Caco-2 (cell line): ENCODE data around the gene ZNF330. TPM values are rescaled to one million over a fixed set of nuclear protein-coding genes. Genes with fewer than 3 reads are reported as not detected.
A peak's percentile ranks its signal among the peaks of the same experiment; 100 is the strongest.

Source experiments
- Bru-seq: library from RNA; stranded (reverse); fragments of 400-500 nt; gene quantifications from one replicate; lab custom pipeline; 2021; lab: Mats Ljungman, UMichigan
- BruChase-seq, 2 experiments: library from RNA; stranded (reverse); fragments of 400-500 nt; gene quantifications; one replicate each; lab custom pipeline; 2021; lab: Mats Ljungman, UMichigan
- BruUV-seq: library from RNA; stranded (reverse); fragments of 400-500 nt; replicated peaks from 2 replicates; lab custom pipeline; 2021; lab: Mats Ljungman, UMichigan
- CTCF ChIA-PET: fragments of 300-600 bp; sonication (Branson Sonifier 250); formaldehyde crosslinking; loops from one replicate; lab custom pipeline; 2022; ENCODE audit warnings: antibody characterized with exemption; lab: Charles Lee
- POLR2A ChIA-PET: fragments of 300-600 bp; sonication (Branson Sonifier 250); formaldehyde crosslinking; loops from one replicate; lab custom pipeline; 2022; ENCODE audit warnings: antibody characterized with exemption; lab: Charles Lee
- DNase-seq, 2 experiments: peaks; one replicate each; pipeline versions ENCODE4 v3.0.0 to v3.0.0-alpha.2; 2020 to 2022
- H3K27me3 ChIP-seq: replicated peaks from 2 replicates; pipeline ENCODE4 v1.6.0; 2011; ENCODE audit warnings: low read length; ENCODE audit not compliant: control insufficient read depth, insufficient read depth
- H3K36me3 ChIP-seq: 2 replicates; pipeline ENCODE4 v1.5.1; 2011; ENCODE audit warnings: low read length; ENCODE audit not compliant: control insufficient read depth, insufficient read depth
- H3K4me1 ChIP-seq: fragments of 250-450 bp; sonication (Bioruptor Pico); 2 replicates; pipeline ENCODE4 v1.5.1; 2020; ENCODE audit warnings: mild to moderate bottlenecking
- H3K4me3 ChIP-seq: 2 replicates; pipeline ENCODE4 v1.5.1; 2011; ENCODE audit warnings: low read depth, mild to moderate bottlenecking, control low read depth, low read length
- H3K9me3 ChIP-seq: fragments of 250-450 bp; sonication (Bioruptor Pico); 2 replicates; pipeline ENCODE4 v1.5.1; 2020; ENCODE audit warnings: mild to moderate bottlenecking, moderate library complexity
- H3K27ac Mint-ChIP-seq: one replicate; pipeline ENCODE4 v1.8.0; 2022; ENCODE audit warnings: mixed read lengths; ENCODE audit not compliant: unreplicated experiment
- H3K27me3 Mint-ChIP-seq: one replicate; pipeline ENCODE4 v1.8.0; 2022; ENCODE audit warnings: mixed read lengths; ENCODE audit not compliant: insufficient read depth, unreplicated experiment
- H3K36me3 Mint-ChIP-seq: one replicate; pipeline ENCODE4 v1.8.0; 2022; ENCODE audit warnings: mild to moderate bottlenecking, mixed read lengths; ENCODE audit not compliant: insufficient read depth, unreplicated experiment
- H3K4me1 Mint-ChIP-seq: one replicate; pipeline ENCODE4 v1.8.0; 2022; ENCODE audit warnings: low read depth, mixed read lengths; ENCODE audit not compliant: unreplicated experiment
- H3K4me3 Mint-ChIP-seq: one replicate; pipeline ENCODE4 v1.8.0; 2022; ENCODE audit warnings: mild to moderate bottlenecking, moderate library complexity, mixed read lengths; ENCODE audit not compliant: unreplicated experiment
- H3K9me3 Mint-ChIP-seq: one replicate; pipeline ENCODE4 v1.8.0; 2022; ENCODE audit warnings: mixed read lengths; ENCODE audit not compliant: unreplicated experiment
- intact Hi-C: fragments of 100-400 bp; cut with micrococcal nuclease; formaldehyde crosslinking; loops from one replicate; pipeline ENCODE4 v1.10.0; 2022; ENCODE audit not compliant: unreplicated experiment
- long read RNA-seq: library from polyadenylated mRNA; stranded (forward); transcript quantifications from one replicate; pipeline ENCODE4 v2.0.0, GENCODE V29; 2022
- total RNA-seq: library from RNA; stranded (reverse); gene quantifications from 2 replicates; pipeline ENCODE4 v1.2.3, GENCODE V29; 2022
- TF ChIP-seq, protein P1 (sequence below), 2 experiments: fragments of 200-600 bp in 1 of 2; IDR thresholded peaks; 1 replicate in 1 of 2; 2 replicates in 1 of 2; pipeline versions ENCODE4 v1.5.1 to v1.8.0; 2011 to 2022; ENCODE audit warnings: antibody characterized with exemption in 1 of 2, control low read depth in 1 of 2, inconsistent platforms in 1 of 2, low read depth in 1 of 2, low read length in 1 of 2, mild to moderate bottlenecking in 1 of 2, moderate library complexity in 1 of 2; ENCODE audit not compliant: insufficient read depth in 1 of 2, severe bottlenecking in 1 of 2, unreplicated experiment in 1 of 2

Gene ZNF330
- 31.4 and 34.9 TPM in 2 replicates for total RNA-seq
- Bru-seq, nascent RNA, result percentile 88 among the genes with signal in this experiment
- BruChase-seq, experiment 1, labeled RNA remaining after a 2-hour chase, result percentile 90 among the genes with signal in this experiment
- BruChase-seq, experiment 2, labeled RNA remaining after a 6-hour chase, result percentile 79 among the genes with signal in this experiment
- long read RNA-seq, partial matches to known transcripts, result 4 of 8 reads
- long read RNA-seq, other reads (novel, unspliced or antisense), result 2 of 8 reads

DNA sequence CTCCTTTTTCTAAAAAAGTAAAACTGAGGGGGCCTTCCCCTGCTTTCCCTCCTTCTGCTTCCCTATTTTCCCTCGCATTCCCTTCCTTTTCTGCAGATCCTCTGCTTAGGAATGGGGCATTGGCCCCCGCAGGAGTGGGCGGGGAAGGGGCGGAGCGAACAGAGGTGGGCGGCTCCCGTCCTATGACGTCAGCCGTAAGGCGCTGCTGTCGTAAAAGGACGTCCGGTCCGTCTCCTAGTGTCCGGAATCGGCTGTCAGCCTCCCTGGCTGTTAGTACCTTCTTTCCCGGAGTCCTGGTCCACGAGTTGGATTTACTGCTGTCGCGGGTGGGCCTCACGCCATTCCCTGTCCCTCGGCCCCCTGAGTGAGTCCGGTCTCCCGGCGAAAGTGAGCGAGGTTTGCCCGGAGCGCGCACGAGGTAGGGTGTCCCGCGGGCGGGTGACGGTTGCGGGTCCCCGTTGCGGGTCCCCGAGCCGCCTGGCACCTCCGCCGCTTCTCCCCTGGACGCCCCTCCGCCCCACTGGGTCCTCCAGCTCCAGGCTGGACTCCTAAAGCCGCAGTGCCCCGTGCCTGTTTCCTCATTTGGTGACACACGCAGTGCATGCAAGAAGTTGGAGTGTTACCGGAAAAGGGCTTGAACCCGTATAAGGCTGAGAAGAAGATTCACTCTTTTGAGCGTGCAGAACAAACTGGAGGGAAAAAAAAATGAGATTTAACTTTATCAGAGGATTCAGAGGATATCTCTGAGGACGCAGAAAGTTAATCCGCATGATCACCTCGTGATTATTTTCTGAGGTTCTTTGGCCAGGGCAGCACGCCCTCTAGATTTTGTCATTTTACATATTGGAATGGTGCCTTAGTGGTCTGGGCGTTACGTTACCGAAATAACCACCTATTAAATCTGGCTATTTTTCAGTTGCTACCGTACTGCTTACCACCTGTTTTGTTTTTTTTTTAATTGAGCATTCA is at the start of gene ZNF330:
TSS of gene ZNF330 (plus strand) at position 205 of the 969 bp plus-strand sequence. CDS start 1,477 bp downstream, outside the sequence.
- Histone ChIP-seq H3K36me3 (no peaks in the 10 kb centered on the region), H3K4me3 (peak within 1 kb of the TSS; percentile 98), H3K4me1 (0 out of 2 replicates have a peak, but pooled peaks cover 5% of the 10 kb centered on the region), H3K9me3 (no peaks in the 10 kb centered on the region), H3K27me3 (no peaks in the 10 kb centered on the region)
- H3K9me3 Mint-ChIP-seq, result no peaks in the 10 kb centered on the region
- CTCF ChIA-PET, result no interaction called here
- POLR2A ChIA-PET, result no interaction called here
- H3K27me3 Mint-ChIP-seq, result peaks cover 5% of the 10 kb centered on the region
- H3K27ac Mint-ChIP-seq, result peak within 1 kb of the TSS; percentile 92
- H3K4me3 Mint-ChIP-seq, result peak within 1 kb of the TSS; percentile 92
- H3K36me3 Mint-ChIP-seq, result peaks cover 32% of the 10 kb centered on the region
- DNase-seq, result peak; percentile 90 to 95
- H3K4me1 Mint-ChIP-seq, result peaks cover 14% of the 10 kb centered on the region
- intact Hi-C loops, result no loop called here
- BruUV-seq, result TSS peak; percentile 32
- TF ChIP-seq, protein P1, sequence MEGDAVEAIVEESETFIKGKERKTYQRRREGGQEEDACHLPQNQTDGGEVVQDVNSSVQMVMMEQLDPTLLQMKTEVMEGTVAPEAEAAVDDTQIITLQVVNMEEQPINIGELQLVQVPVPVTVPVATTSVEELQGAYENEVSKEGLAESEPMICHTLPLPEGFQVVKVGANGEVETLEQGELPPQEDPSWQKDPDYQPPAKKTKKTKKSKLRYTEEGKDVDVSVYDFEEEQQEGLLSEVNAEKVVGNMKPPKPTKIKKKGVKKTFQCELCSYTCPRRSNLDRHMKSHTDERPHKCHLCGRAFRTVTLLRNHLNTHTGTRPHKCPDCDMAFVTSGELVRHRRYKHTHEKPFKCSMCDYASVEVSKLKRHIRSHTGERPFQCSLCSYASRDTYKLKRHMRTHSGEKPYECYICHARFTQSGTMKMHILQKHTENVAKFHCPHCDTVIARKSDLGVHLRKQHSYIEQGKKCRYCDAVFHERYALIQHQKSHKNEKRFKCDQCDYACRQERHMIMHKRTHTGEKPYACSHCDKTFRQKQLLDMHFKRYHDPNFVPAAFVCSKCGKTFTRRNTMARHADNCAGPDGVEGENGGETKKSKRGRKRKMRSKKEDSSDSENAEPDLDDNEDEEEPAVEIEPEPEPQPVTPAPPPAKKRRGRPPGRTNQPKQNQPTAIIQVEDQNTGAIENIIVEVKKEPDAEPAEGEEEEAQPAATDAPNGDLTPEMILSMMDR (IDR thresholded peaks at IDR 0.05; ENCODE audit: insufficient read depth in 1 of 2, low read depth in 1 of 2, low read length in 1 of 2, severe bottlenecking in 1 of 2, unreplicated experiment in 1 of 2), result no peak

GRCh38 chr4:141174457-141174856 is 46.2 kb upstream of the ZNF330 start:
- no peaks in the 10 kb centered on the region for H3K9me3 Mint-ChIP-seq

GRCh38 chr4:141177171-141177570 is 43.5 kb upstream of the ZNF330 start:
- H3K36me3 Mint-ChIP-seq, result no peaks in the 10 kb centered on the region
- H3K9me3 ChIP-seq, result no peaks in the 10 kb centered on the region
- DNase-seq, result no peak
- no peaks in the 10 kb centered on the region for H3K4me1 Mint-ChIP-seq
- POLR2A ChIA-PET, result no interaction called here
- H3K4me1 ChIP-seq, result no peaks in the 10 kb centered on the region
- TF ChIP-seq, protein P1 (IDR thresholded peaks at IDR 0.05; ENCODE audit: insufficient read depth in 1 of 2, low read depth in 1 of 2, low read length in 1 of 2, severe bottlenecking in 1 of 2, unreplicated experiment in 1 of 2), result no peak
- no peaks in the 10 kb centered on the region for H3K36me3 ChIP-seq
- CTCF ChIA-PET, result no interaction called here
- H3K4me3 ChIP-seq, result no peak overlapping the region
- no peak overlapping the region for H3K27ac Mint-ChIP-seq
- intact Hi-C loops, result no loop called here
- H3K27me3 Mint-ChIP-seq, result peaks cover 3% of the 10 kb centered on the region
- H3K4me3 Mint-ChIP-seq, result no peak overlapping the region
- no peaks in the 10 kb centered on the region for H3K9me3 Mint-ChIP-seq
- BruUV-seq, result no TSS peak
- H3K27me3 ChIP-seq, result no peaks in the 10 kb centered on the region

More at GRCh38 chr4:141174457-141174856, 46.2 kb upstream of the ZNF330 start:
- H3K9me3 ChIP-seq, result no peaks in the 10 kb centered on the region
- intact Hi-C loops, result no loop called here
- H3K36me3 Mint-ChIP-seq, result no peaks in the 10 kb centered on the region
- BruUV-seq, result no TSS peak
- TF ChIP-seq, protein P1 (IDR thresholded peaks at IDR 0.05; ENCODE audit: insufficient read depth in 1 of 2, low read depth in 1 of 2, low read length in 1 of 2, severe bottlenecking in 1 of 2, unreplicated experiment in 1 of 2), result no peak
- H3K4me3 Mint-ChIP-seq, result no peak overlapping the region
- peaks cover 7% of the 10 kb centered on the region for H3K27me3 Mint-ChIP-seq
- H3K4me1 Mint-ChIP-seq, result no peaks in the 10 kb centered on the region
- no peak overlapping the region for H3K27ac Mint-ChIP-seq
- no peaks in the 10 kb centered on the region for H3K36me3 ChIP-seq
- DNase-seq, result no peak
- H3K27me3 ChIP-seq, result no peaks in the 10 kb centered on the region
- H3K4me1 ChIP-seq, result no peaks in the 10 kb centered on the region
- ChIA-PET CTCF (no interaction called here), POLR2A (no interaction called here)
- H3K4me3 ChIP-seq, result no peak overlapping the region
